Measurements from ENCODE around the gene SLX9.

DNA sequence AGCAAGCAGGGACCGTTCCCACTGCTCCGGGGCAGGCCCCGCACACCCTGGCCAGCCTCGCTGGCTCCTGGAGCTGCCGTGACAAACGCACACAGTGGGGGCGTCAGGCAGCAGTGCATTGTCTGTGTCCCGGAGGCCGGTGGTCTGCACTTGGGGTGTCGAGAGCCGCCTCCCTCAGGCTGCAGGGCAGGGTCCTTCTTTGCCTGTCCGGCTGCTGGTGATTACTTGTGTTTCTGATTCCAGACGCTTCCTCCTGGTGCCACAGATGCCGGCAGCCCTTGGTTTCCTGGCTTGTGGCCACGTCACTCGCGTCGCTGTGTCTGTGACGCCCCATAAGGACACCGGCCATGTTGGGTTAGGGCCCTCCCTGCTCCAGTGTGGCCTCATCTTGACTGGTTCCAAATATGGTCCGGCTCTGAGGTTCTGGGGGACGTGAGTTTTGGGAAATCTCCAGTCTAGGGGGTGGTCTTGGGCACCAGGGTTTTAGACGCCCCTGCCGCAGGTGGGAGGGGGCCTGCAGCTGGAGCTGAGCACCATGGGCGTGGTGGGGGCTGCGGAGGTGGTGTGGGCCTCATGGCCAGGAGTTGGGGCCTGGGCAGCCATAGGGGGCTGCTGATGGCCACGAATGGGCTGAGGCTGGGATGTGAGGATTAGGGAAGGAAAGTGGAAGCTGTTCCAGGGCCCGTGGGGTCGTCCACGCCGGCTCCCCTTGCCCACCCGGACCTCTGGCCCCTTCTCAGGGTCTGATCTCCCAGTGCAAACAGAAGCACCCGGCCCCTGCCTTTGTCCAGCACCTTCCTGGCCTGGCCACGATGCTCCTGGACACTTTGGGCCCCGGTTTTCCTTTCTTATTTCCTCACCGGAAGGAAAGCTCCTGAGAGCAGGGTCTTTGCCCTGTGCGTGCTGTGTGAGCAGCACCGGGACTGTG is 41.0 kb downstream of the SLX9 start:
- TF ChIP-seq, protein P1, sequence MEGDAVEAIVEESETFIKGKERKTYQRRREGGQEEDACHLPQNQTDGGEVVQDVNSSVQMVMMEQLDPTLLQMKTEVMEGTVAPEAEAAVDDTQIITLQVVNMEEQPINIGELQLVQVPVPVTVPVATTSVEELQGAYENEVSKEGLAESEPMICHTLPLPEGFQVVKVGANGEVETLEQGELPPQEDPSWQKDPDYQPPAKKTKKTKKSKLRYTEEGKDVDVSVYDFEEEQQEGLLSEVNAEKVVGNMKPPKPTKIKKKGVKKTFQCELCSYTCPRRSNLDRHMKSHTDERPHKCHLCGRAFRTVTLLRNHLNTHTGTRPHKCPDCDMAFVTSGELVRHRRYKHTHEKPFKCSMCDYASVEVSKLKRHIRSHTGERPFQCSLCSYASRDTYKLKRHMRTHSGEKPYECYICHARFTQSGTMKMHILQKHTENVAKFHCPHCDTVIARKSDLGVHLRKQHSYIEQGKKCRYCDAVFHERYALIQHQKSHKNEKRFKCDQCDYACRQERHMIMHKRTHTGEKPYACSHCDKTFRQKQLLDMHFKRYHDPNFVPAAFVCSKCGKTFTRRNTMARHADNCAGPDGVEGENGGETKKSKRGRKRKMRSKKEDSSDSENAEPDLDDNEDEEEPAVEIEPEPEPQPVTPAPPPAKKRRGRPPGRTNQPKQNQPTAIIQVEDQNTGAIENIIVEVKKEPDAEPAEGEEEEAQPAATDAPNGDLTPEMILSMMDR (IDR thresholded peaks at IDR 0.05; ENCODE audit: insufficient read depth, low read depth, low read length) = no peak
- TF ChIP-seq EZH2 (IDR thresholded peaks at IDR 0.05; ENCODE audit: insufficient read depth, low read length) = no peak

Data from astrocyte (in vitro differentiated cells and primary cell).